Peyer's patch (tissue), 4 donors: ENCODE measurements around the gene RSRC2.

ENCODE experiments used
- CTCF ChIP-seq, 6 experiments: fragments of 450-650 bp in 4 of 6; fragments of 200-600 bp in 2 of 6; sonication (generic) in 1 of 6; IDR thresholded peaks; one replicate each; pipeline ENCODE4 v1.5.1; 2017 to 2019; ENCODE audit warnings: antibody characterized with exemption in 6 of 6, mild to moderate bottlenecking in 3 of 6, moderate library complexity in 1 of 6
- POLR2A ChIP-seq, 2 donors: fragments of 450-650 bp; IDR thresholded peaks; one replicate each; pipeline ENCODE4 v1.5.1; 2017; ENCODE audit warnings: antibody characterized with exemption in 2 of 2, mild to moderate bottlenecking in 2 of 2, moderate library complexity in 2 of 2

- no peak for TF ChIP-seq CTCF (IDR thresholded peaks at IDR 0.05)
- no peak for TF ChIP-seq POLR2A (IDR thresholded peaks at IDR 0.05)
These were observed 36.6 kb upstream of the RSRC2 start for GRCh38 chr12:122563361-122563760.
